CD4-positive, alpha-beta T cell treated with Interleukin-17A for 4 hours (primary cell): ENCODE results near the gene ABHD4.

Source experiments
- DNase-seq: peaks from one replicate; pipeline ENCODE4 v3.0.0-alpha.2; 2020; ENCODE audit warnings: mixed read lengths

ABHD4 gene

GRCh38 chr14:22598099-22598895 is at the start of gene ABHD4:
Gene ABHD4, plus strand, starts transcription at chr14:22598300. Its CDS starts 7 bp downstream, at chr14:22598307.
- DNase-seq, result peak; percentile 71

- peak; percentile 33 for DNase-seq
Observed at GRCh38 chr14:22549324-22549962, 48.7 kb upstream of the ABHD4 start.

- DNase-seq, result peak; percentile 79
Observed at GRCh38 chr14:22549981-22550673, 48.0 kb upstream of the ABHD4 start.

DNA sequence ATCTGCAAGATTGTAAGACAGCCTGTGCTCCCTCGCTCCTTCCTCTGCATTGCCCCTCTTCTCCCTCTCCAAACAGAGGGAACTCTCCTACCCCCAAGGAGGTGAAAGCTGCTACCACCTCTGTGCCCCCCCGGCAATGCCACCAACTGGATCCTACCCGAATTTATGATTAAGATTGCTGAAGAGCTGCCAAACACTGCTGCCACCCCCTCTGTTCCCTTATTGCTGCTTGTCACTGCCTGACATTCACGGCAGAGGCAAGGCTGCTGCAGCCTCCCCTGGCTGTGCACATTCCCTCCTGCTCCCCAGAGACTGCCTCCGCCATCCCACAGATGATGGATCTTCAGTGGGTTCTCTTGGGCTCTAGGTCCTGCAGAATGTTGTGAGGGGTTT is 46.5 kb upstream of the ABHD4 start:
- DNase-seq, result peak; percentile 56

DNA sequence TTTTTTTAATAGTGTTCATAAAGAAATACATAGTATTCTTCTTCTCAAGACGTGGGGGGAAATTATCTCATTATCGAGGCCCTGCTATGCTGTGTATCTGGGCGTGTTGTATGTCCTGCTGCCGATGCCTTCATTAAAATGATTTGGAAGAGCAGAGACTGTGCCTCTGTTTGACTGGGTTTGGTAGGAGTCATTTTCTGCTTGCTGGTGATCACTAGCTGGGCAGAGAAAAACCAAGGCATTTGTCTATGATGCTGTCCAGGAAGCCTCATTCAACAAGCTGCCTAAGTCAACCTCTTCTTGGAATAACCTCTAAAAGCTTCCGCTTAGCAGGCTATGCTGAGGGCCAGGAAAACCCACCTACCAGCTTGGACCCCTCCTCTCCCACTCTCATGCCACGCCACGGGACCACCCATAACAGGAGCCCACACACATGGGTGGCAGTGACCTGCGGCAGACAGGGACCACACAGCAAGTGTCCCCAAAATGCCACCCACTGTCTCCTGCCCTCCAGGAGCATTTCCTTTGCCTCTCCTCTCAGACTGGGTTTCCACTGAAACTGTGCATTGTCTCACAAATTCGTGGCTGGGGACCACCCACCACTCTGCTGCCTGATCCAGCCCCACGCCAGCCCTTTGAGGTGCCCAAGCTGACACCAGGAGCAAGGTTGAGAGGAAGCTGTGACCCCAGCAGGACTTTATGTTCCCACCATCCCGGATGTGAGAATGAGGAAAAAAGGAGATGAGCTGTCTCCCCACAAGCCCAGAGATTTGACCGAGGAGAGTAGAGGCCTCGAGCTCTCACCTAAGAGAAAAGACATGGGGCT is 45.9 kb upstream of the ABHD4 start:
- peak; percentile 30 for DNase-seq

GRCh38 chr14:22552827-22553076 is 45.3 kb upstream of the ABHD4 start:
- no peak for DNase-seq

DNA sequence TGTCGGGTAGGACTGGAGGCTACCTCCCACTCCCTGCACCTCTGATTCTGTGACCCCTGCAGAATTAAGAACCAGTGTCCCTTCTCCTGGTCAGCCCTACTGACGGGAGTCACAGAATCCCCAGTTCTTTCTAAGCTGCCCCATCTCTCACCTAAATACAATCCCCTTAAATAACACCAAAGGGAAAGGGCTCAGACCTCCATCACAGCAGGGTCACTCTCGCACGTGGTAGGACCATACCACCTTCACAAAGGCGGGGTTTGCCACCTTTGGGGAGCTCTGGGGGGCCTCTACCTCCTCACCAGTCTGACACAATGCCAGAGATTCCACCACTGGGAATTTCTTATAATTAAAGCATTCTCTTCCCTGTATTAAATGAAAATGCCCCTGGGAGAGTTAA is 44.7 kb upstream of the ABHD4 start:
- peak; percentile 26 for DNase-seq

DNA sequence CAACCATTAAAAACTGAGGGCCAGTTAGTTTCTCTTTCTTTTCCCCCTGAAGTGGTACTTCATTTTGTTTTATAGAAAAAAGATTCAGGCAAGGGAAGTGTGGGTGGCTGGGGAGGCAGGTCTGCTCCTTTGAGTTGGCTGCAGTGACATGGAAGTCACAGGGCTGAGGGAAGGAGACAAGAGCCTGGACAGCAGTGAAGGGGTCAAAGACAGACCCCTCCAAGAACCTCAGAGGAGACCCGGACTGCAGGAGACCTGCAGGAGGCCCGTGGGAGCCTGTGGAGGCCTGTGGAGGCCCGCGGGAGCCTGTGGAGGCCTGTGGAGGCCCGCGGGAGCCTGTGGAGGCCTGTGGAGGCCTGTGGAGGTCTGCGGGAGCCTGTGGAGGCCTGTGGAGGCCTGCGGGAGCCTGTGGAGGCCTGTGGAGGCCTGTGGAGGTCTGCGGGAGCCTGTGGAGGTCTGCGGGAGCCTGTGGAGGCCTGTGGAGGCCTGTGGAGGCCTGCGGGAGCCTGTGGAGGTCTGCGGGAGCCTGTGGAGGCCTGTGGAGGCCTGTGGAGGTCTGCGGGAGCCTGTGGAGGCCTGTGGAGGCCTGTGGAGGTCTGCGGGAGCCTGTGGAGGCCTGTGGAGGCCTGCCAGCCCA is 44.1 kb upstream of the ABHD4 start:
- peak; percentile 43 for DNase-seq

- DNase-seq, result peak; percentile 64
Observed at GRCh38 chr14:22554498-22555383, 43.4 kb upstream of the ABHD4 start.

- peak; percentile 70 for DNase-seq
Observed at GRCh38 chr14:22555384-22556011, 42.6 kb upstream of the ABHD4 start.

DNA sequence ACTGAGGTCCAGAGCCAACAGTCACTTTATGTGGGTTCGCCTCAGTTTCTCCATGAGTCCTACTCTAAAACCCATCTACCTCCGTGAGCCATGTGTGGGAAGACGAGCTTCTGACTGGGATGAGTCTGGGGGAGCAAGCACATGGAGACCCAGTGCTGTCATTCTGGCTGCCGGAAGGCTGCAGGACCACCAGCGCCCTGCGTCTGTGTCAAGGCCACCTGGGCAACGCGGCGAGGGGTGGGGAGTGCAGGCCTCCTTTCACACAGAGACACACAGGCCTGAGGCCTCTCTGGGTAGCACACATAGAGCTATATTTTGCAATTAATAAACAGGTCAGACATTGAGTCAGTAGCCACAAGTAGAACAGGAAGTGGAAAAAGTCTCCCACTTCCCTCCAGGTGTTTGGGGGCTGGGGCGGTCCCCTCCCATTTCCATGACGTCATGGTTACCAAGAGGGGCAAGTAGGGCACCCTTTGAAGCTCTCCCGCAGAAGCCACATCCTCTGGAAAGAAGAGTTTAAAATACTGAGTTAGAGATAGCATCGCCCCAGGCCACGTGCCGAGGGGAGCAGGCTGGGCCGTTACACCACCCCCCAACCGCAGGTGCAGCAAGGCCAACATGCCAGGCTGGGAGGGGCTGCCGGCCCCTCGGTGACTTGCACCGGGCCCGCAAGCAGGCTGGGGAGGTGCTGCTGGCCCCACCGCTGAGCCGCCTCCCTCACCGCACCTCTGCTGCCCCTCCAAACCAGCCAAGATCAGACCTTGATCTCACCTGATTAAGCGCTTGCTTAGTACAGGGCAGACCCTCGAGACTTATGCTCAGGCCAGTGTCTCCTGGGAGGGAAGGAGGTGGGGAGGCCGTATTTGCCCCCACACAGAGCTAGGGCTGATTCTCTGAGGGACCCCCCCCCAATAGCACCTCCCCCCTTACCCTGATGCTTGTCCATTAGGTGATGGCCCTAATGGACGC is 41.8 kb upstream of the ABHD4 start:
- peak; percentile 96 for DNase-seq

DNA sequence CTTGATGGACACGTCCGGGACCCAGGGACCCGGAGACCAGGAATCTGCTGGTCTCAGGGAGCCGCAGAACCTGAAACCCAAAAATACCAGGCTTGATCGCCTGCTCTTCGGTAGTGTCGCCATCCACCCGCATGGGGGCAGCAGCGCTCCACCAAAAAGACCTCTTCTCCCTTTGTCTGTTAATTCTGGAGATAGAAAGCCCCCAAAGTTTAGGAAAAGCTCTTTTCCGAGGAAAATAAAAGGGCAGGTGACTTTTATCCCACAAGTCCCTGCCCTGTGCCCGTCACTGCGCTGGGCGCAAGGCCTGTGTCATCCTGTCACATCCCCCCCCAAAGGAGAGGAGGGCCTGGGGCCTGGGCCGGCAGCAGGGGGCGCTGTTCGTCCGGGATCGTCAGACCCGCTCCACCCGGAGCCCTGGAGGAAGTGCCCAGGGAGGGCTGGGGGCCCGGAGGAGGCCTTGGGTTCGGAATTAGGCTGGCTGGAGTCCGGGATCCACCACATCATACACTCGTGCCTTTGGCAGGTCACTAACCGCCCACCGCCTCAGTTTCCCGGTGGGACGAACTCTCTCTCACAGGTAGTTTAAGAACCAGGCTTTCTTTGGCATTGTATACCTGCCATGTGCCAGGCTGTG is 41.0 kb upstream of the ABHD4 start:
- peak; percentile 98 for DNase-seq

DNA sequence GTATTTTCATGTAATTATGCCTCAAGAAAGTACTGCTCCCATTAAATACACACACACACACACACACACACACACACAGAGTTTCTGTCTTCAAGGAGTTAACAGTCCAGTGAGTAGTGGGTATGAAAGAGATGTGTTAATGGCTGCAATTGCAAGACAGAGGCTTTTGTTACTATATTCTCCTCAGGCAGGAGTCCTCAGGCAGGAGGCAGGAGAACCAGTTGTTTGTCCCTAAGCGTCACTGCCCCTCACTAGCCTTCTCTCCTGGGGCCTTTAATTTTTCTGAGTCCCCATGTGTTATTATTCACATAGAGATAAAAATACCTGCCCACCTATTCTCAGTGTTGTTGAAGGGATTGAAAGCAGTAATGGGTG is 40.3 kb upstream of the ABHD4 start:
- DNase-seq, result peak; percentile 10

DNA sequence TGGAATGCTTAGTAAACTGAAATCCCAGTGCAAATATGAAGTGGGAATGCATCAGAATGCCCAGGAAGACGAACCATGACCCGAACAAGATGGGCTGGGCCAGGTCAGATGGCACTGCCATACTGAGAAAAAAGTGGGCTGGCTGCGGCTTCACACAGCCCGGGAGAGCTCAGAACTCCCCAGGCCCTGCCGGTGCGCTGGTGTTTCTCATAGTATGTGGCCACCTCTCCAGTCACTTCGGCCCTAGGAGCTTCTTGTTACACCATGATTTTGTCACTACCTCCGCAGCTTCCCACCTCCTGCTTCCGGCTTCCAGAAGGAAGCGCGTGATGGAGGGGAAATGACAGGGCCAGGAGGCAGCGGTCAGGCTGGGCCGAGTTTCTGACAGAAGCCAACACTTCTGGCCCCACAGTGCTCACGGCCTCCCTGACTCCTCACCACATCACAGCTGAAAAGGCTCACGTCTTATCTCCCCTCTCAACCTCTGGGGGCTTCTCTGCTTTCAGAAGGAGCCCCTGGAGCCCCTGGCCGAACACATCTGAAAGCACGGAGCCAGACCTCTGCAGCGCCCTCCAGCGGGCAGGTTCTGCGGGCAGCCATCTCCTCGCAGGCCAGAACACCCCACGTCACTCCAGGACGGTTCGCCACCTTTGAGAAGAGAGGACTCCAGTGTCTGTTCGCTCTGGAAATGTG is 39.7 kb upstream of the ABHD4 start:
- DNase-seq, result peak; percentile 71

- no peak for DNase-seq
Observed at GRCh38 chr14:22559041-22559440, 39.1 kb upstream of the ABHD4 start.

GRCh38 chr14:22560662-22561365 is 37.3 kb upstream of the ABHD4 start:
- peak; percentile 50 for DNase-seq

DNA sequence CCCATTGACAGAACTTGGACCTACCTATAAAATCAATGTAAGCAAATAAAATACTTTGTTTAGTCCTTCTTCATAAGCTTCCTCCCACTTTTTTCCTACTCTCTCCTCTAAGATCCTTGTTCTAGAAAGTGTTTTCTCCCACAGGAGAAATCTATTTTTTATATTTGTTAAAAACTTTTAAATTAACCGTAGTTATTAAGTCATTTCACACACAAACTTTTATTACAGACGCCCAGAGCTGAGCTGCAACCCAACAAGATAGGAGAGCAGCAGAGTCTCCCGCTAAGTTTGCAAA is 36.8 kb upstream of the ABHD4 start:
- DNase-seq, result no peak
